HG02588 (cell line): ENCODE measurements around the gene TMEM213.

Experiments used
- ATAC-seq: cut with Tn5 transposase; IDR thresholded peaks from one replicate; pipeline ENCODE4 v1.9.1; 2021; ENCODE audit warnings: mild to moderate bottlenecking, moderate library complexity; ENCODE audit not compliant: unreplicated experiment

TMEM213 gene, protein sequence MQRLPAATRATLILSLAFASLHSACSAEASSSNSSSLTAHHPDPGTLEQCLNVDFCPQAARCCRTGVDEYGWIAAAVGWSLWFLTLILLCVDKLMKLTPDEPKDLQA

DNA sequence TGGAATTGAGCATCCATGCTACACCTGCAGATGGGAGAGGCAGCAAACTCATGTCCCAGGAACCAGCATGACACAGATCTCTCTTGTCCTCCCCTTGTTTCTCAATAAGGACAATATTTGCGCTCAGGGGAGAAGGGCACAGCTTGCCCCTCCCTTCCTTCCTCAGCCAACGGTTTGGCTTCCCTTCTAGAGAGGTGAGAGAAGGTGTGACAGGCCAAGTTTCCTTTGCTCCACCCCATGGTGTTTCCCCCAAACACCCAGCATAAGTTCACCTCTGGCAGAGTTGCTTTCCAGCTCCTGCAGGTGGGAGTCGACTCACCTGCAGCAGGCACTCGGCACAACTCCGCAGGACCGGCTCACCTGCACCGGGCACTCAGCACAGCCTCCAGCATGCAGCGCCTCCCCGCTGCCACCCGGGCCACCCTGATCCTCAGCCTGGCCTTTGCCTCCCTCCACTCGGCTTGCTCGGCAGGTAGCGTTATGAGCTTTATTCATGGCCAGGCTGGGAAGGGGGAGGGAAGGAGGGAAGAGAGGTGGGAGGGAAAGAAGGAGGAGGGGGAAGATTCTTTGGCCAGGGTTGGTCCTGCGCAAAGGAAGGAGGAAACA is at the start of gene TMEM213, which contains the start of gene ATP6V0A4:
Gene TMEM213, plus strand, starts transcription at position 280 of the 606 bp plus-strand sequence. Its CDS starts 111 bp downstream, at position 391.
Gene ATP6V0A4, minus strand, starts transcription at position 482 of the 606 bp plus-strand sequence. CDS start 26,949 bp downstream, outside the sequence.
- no peak for ATAC-seq

DNA sequence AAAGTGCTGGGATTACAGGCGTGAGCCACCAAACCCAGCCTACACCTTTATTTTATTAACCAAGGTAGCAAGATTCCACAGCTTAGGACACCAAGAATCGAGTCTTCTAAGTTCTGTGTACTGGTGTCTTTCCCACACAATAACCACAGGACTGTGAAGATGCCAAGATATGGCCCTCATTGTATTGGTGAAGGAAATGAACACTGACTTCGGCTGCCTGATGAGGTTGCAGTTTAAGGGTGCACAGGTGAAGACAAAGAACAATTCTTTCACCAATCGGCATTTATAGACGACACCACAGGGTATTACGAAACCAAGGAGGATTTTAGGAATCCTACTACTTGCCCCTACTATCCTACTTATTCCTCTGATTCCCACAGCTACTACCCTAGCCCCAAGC is 49.1 kb upstream of the TMEM213 start:
- no peak for ATAC-seq

DNA sequence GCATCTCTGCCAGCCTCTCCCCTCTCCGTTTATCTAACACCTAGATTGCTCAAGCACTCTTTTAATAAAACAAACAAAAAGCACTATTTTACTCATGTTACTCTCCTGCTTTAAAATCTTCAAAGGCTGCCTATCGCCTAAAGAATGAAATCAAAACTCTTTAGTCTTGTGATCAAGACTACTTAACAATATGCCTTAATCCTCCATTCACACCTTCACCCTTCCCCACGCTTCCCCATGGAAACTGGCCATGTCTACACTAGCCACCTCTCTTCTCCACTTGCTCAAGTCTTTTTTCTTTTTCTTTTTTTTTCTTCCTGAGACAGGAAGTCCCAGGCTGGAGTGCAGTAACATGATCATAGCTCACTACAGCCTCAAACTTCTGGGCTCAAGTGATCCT is 47.8 kb upstream of the TMEM213 start:
- no peak for ATAC-seq

DNA sequence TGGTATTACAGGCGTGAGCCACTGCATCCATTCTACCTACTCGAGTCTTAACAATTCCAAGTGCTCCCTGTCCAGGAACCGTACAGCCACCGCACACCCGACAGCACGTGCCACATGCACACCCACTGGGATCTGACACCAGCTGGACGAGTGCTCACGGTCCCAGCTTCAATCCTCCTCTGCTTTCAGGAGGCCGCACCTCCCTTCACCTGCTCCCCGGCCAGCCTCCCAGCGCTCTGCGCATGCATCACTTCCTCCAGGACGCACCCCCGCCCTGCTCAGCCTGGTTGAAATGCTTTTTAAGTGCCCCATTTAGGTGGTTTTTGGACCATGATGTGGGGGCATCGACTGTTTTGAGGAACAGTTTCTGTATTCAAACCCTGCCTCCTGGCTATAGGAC is 47.3 kb upstream of the TMEM213 start:
- no peak for ATAC-seq

DNA sequence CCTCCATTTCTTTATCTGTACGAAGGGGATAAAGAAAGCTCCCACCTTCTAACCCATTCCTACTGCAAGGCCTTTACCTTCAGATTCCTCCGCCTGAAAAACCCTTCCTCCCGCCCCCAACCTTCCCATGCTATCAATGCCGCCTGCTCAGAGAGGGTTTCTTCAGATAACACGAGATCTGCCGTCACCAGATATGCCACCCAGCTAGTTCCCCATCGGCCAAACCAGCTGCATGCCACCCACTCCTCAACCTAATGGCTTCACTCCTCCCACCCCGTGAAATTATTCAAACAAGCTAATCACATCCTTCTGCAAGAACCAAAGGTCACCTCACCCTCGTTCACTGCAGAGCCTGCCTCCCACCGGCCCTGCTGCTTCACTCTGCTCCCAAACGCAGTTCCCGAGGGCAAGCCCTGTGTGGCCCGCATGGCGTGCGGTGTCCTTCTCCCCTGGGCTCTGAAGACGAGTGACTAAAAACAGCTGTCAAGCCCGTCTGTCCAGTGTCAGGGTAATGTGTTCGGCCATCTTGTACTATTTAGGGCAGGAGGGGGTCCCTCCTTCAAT is 46.8 kb upstream of the TMEM213 start:
- ATAC-seq: no peak

DNA sequence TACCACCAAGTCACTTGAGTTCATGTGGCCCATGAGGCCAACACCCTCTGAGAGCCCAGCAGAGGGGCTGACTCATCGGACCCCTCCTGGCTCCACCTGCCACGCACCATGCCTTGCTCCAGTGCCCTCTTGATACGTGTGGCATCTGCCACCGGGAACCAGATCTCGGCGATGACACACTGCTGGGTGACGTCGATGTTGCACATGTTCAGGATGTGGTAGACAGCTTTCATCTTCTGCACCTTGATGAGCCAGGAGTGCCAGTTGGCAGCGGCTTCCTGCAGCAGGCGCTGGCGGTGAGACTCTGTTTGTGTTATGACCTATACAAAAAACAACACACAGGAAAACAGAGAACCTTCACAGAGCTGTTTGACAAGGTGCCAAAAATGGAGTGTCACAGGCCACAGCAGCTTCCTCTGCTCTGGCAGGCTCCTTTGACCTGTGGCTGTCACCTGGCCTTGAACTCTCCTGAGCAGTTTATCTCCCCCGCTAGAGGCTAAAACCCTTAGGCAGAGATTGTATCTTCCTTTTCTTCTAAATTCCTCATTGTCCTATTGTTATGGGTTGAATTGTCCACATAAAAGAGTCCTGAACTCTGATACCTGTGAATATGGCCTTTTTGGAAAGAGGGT is 45.2 kb upstream of the TMEM213 start:
- peak; percentile 44 for ATAC-seq

DNA sequence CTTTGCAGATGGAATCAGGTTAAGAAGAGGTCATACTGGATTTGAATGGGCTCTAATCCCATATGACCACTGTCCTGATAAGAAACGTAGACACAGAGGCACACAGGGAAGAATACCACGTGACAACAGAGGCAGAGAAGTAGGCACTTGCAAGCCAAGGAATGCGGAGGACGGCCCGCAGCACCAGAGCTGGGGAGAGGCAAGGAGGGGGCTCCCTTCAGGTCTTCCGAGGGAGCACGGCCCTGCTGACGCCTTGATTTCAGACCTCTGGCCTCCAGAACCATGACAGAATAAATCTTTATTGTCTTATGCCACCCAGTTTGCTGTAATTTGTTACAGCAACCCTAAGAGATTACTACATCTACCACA is 44.7 kb upstream of the TMEM213 start:
- ATAC-seq: no peak

DNA sequence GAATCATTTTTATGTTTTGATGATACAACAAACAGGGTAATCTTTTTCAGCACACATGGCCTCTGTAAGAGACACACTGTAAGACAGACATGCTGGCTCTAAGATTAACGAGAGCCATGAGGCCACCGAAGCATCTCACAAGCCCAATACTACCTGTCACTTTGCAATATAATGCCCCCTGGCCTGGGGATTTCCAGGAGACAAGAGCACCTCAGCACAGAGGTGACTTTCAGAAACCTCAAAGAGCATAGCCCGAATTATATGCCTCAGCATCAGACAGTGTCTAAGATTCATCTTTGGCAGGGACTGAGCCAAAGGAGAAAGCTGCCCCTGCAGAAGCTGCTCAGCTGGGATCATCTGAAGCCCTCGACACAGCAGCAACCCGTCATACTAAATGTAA is 44.2 kb upstream of the TMEM213 start:
- ATAC-seq: no peak

DNA sequence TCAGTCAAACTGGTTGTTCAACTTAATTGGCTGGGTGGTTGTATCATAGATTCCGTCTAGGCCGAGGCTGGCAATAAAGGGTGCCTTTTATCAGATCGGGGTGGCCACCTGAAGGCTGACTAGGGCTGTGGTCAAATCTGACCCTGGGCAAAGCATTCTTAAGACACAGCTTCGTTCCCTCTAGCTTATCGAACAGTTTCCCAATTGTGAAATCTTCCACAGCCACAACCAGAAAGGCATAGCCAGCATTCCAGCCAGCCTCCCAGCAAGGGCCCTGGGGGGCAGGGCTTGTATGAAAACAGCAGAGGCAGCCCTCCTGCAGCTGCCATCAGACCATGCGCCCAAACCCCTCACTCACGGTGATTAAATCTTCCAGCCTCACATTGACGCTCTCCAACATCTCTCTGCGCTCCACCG is 42.5 kb upstream of the TMEM213 start:
- ATAC-seq: no peak

DNA sequence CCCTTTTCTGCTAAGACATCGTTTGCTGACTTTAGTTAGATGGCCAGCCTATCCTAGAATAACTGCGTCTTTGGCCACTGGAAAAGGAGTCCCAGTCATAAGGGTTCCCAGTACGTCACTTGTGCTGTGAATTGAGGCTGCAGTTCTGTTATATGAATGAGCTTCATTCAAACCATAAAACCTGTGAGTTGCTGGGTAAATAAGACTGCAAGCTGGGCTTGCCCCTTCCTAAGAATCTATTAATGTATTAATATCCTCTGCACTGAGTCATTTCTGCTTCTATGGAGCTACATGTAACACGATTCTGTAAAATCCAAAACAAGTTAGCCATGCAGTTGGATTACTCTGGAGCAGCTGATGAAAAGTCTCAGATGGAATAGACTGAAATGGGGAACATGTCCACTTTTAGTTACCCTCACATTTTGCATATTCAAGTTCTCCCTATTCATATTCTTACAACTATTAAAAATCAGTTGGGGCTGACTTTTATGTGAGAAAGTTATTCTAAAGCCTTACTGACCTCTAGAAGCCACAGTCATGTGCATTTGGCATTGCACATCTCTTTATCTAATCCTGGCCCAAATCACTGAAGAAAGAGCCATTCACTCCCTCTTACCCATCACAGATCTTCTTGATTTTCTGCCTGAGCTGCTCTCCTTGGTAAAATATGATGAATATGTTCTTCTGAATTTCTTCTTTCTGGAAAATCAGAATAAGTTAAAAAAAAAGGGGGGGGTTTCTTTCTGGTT is 41.8 kb upstream of the TMEM213 start:
- ATAC-seq: no peak

DNA sequence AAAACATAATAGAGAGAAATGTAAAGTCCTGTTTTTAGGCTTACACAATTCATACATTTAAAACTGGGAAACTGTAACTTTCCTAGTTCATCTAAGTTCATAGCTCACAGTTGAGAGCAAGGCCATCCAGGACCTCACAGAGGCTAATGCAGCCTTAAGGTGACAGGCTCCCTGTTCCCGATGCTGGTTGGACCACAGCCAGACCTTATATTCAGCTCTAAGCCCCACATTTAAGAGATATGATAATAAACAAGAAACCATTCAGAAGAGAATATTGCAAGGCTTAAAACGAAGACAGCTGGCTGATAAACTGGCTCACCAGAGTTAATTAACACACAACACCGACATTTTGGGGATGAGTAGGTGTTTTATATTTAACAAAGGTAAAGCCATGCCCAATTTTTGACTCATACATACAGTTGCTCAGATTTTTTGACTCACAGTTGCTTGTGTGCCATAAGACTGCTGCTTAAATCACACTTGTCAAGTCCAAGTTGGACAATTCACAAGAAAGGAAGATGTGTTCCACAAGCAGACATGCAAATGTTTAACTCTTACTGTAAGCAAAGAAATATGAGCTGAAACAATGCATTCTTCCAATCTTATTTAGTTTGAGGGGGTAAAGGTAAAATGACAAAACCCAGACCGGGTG is 41.1 kb upstream of the TMEM213 start:
- ATAC-seq: no peak

DNA sequence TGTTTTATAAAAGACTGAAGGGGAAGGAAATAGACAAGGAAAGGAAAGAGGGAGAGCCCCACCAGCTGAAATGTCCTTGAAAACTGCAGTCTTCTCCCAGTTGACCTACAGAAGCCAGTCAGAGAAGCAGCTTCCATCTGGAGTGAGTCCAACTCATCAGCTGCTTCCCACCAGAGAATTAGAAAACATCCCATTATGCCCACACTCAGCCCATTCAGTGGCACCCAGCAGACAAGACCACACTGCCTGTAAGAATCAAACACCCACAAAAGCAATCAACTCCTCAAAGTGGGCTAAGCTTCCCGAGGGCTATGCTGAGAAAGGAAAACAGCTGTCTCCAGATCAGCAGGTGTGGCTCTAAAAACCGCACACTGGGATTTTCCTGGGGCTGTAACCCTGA is 29.6 kb upstream of the TMEM213 start:
- ATAC-seq: no peak

DNA sequence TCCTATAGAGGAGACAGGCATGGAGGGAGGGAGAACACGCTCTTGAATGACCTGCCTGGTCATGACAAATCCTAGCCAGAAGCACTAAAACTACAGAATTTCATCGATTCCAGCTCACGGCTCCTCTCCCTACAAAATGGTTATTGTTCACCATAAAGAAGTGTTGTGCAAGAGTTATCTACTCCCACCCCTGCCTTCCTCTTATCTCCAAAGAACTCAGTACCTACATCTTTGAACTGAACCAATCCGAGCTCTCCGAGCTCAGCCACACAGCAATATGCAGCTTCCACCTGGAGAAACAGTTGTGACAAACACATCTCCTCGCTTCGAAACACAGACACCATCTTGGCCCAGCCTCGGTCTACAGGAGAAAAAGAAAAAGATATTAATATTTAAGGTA is 26.9 kb upstream of the TMEM213 start:
- no peak for ATAC-seq

DNA sequence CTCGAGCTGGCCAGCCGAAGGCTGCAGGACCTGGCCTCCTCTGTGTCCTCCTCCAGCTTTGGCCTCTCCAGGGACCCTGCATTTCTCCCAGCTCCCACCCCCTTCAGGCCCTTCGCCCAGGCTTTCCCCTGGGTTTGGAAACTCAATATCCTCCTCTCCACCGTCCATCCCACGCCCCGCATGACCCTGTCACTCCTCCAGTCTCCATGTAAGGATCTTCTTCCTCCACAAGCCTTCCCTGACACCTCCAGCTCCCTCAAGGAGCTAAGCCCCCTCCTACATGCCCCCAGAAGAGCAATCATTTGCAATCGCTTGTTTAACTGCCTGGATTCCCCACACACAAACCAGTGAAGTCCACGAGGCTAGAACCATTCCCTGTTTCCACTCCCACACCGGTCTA is 24.6 kb upstream of the TMEM213 start:
- no peak for ATAC-seq

DNA sequence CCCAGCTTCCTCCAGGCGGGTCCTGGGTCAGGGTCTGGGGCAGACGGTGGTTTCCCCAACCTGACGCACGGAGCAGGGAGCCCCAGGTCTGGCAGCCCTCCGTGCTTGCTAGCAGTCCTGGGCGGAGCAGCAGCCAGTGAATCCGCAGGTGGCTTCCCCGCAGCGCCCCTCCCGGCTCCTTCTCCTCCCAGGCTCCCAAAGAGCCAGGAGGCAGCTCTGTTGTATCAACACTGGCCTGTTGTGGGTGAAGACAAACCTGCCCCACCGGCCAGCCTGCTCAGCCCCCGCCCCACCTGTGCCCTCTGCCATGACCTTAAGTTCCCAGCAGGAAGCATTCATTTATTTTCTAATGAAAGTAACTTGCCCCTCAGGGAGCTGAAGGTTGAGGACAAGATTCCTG is 24.0 kb upstream of the TMEM213 start:
- no peak for ATAC-seq

DNA sequence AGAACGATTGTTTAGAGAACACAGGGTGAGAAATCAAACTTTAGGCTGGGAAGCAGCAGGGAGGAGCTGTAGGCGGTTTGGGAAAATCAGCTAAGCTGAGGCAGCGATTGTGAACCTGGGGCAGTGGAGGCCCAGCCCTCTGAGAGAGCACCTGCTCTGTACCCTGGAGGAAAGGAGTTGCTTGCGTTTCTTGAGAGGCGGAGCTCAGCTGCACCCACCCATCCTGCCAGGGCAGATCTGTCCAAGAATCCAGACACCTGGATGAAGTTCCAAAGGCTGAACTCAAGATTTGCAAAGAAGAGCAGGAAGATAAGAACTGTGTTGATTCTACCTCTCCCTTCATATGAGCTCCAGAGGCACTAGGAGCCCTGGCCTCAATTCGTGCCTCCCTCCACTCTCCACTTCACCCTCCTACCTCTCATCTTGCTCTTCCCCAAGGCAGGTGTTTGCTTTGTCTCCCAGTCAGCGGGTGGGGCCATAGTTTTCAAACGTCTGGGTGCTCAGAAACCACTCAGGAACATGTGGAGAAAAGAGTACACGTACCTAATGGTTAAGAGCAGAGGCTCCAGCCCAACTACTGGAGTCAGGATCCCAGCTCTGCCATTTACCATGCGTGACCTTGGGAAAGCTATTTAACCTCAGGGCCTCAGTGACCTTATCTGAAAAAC is 21.5 kb upstream of the TMEM213 start:
- no peak for ATAC-seq

DNA sequence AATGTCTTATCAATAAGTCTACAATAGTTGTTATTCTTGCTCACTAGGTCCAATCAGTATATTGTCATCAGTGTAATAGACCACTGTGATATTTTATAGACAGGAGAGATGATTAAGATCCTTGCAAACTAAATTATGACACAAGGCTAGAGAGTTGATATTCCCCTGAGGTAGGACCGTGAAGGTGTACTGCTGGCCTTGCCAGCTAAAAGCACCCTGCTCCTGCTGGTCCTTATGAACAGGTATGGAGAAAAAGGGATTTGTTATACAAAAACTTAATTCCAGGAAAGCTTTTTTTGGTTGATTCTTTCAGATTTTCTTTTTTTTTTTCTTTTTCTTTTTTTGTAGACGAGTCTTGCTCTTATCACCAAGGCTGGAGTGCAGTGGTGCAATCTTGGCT is 16.8 kb upstream of the TMEM213 start:
- no peak for ATAC-seq

DNA sequence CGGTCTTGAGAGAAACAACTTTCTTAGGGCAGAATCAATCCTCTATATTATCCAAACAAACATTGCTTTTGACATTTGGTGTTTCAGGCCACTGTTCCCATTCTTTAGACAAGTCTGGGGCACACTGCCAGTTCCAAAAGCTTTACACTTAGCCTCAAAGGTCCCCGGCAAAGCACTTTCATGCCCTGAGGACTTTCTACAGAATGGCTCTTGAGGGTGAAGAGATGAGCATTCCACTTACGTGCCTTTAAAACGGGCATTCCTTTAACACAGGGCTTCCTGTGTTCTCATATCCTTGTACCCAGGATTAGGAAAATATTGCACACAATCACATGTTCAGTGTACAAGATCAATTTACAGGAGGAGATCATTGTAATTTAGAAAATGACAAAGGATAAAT is 13.1 kb upstream of the TMEM213 start:
- ATAC-seq: no peak

DNA sequence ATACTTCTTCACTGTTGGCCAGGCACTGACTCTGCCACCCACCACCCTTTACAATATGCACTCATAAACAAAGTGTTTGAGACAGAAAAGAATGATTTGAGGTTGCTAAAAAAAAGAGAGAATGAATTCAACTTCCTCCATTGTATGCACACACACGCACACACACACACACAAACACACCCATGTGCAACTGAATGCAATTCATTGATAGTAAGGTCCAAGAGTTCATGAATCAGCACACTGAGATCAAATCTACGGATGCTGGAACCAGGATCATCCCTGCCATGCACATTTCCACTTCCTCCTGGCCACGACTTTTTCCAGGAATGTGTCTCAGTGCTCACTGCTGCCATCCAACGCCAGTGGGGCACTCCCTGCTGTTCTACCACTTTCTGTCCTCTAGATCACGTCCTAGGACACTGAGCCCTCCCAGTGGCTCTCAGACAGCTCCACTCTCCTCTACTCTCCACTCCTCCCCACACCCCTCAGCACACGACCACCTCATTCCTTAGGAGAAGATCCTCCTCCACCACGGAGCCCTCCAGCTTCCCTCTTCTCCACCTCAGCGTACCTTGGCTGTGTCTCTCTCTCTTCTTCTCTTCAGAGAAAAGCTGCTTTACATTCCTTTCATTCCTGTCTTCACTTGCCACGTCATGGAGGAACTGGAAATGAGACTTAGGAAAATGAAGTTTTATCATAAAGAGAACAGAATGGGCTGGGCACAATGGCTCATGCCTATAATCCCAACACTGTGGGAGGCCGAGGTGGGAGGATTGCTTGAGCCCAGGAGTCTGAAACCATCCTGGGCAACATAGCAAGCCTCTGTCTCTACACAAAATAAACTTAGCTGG is 12.0 kb upstream of the TMEM213 start:
- ATAC-seq: no peak
